Pulmonary artery endothelial cell (primary cell): ENCODE measurements around the gene ECSIT. TPM values are rescaled to one million over a fixed set of nuclear protein-coding genes. Genes with fewer than 3 reads are reported as not detected.

Experiments used
- total RNA-seq: library from RNA; depleted of rRNA; stranded (reverse); fragments of >200 nt; gene quantifications from 2 replicates; pipeline ENCODE4 v1.2.3, GENCODE V29; 2014

ECSIT gene
- total RNA-seq, 1 donor from 2014 or later, result 34.9 TPM

Other genes starting within 250 kb of the ECSIT start
- gene TSPAN16, start 233.0 kb downstream of the ECSIT start, total RNA-seq, result not detected in 2 replicates
- gene RAB3D, start 189.5 kb downstream of the ECSIT start, total RNA-seq, result 47.1 and 60.7 TPM in 2 replicates
- 57.1 and 64.0 TPM in 2 replicates for gene TMEM205, start 182.9 kb downstream of the ECSIT start, total RNA-seq
- 8.2 and 10.6 TPM in 2 replicates for gene CCDC159, start 182.6 kb downstream of the ECSIT start, total RNA-seq
- 5.5 and 7.6 TPM in 2 replicates for gene PLPPR2, start 173.7 kb downstream of the ECSIT start, total RNA-seq
- 0.73 and 0.78 TPM in 2 replicates for gene SWSAP1, start 154.5 kb downstream of the ECSIT start, total RNA-seq
- gene EPOR, start 144.8 kb downstream of the ECSIT start, total RNA-seq, result 7.9 and 8.5 TPM in 2 replicates
- 0.66 and 2.6 TPM in 2 replicates for gene RGL3, start 109.8 kb downstream of the ECSIT start, total RNA-seq
- gene ODAD3, start 94.0 kb downstream of the ECSIT start, total RNA-seq, result 0.13 and 0.18 TPM in 2 replicates
- 154 and 185 TPM in 2 replicates for gene PRKCSH, start 93.5 kb downstream of the ECSIT start, total RNA-seq
- gene ELAVL3, start 48.1 kb downstream of the ECSIT start, total RNA-seq, result not detected in 2 replicates
- gene ZNF653, start 23.3 kb downstream of the ECSIT start, total RNA-seq, result 5.5 and 6.0 TPM in 2 replicates
- gene CNN1, start 9.7 kb upstream of the ECSIT start, total RNA-seq, result 0.07 and 0.35 TPM in 2 replicates
- gene ELOF1, start 30.1 kb upstream of the ECSIT start, total RNA-seq, result 29.5 and 31.8 TPM in 2 replicates
- 1.2 TPM in 1 of 2 replicates, not detected in the other for gene ACP5, start 48.5 kb upstream of the ECSIT start, total RNA-seq
- gene ZNF627, start 68.3 kb upstream of the ECSIT start, total RNA-seq, result 18.8 and 20.5 TPM in 2 replicates
- gene ZNF823, start 209.8 kb upstream of the ECSIT start, total RNA-seq, result 5.1 and 10.2 TPM in 2 replicates
- 8.2 and 8.9 TPM in 2 replicates for gene ZNF441, start 237.9 kb upstream of the ECSIT start, total RNA-seq